ENCODE results near the gene DDX51. TPM values are rescaled to one million over a fixed set of nuclear protein-coding genes. Genes with fewer than 3 reads are reported as not detected.

Gene DDX51
- total RNA-seq, 1 donor from 2014 or later = 18.9 TPM

DNA sequence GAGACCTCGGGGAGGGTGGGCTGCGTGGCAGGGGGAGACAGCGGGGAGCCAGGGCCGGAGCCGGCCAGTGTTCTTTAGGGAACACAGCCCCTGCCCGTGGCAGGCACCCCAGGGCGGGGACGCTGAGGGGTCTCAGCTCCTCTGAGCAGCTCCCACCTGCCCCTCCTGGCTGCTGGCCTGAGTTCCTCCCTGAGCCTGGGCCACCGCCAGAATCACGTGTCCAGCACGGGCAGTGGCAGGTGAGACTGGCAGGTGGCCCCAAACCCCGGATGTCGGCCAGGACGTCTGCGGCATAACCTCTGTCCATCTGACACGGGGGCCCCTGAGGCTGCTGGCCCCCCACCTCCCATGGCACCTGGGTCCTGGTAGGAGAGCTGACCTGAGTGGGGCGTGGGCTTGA is 25.3 kb upstream of the DDX51 start:
- Histone ChIP-seq H3K27me3 (ENCODE audit: control insufficient read depth, insufficient read depth, low read length) (peaks cover 39% of the 10 kb centered on the region), H3K4me3 (ENCODE audit: low read depth, low read length) (no peak overlapping the region), H3K36me3 (ENCODE audit: control insufficient read depth, insufficient read depth, low read length) (no peaks in the 10 kb centered on the region)
- no peak for DNase-seq (ENCODE audit: low read depth)
- TF ChIP-seq, protein P1, sequence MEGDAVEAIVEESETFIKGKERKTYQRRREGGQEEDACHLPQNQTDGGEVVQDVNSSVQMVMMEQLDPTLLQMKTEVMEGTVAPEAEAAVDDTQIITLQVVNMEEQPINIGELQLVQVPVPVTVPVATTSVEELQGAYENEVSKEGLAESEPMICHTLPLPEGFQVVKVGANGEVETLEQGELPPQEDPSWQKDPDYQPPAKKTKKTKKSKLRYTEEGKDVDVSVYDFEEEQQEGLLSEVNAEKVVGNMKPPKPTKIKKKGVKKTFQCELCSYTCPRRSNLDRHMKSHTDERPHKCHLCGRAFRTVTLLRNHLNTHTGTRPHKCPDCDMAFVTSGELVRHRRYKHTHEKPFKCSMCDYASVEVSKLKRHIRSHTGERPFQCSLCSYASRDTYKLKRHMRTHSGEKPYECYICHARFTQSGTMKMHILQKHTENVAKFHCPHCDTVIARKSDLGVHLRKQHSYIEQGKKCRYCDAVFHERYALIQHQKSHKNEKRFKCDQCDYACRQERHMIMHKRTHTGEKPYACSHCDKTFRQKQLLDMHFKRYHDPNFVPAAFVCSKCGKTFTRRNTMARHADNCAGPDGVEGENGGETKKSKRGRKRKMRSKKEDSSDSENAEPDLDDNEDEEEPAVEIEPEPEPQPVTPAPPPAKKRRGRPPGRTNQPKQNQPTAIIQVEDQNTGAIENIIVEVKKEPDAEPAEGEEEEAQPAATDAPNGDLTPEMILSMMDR (IDR thresholded peaks at IDR 0.05; ENCODE audit: insufficient read depth, low read length, poor library complexity, severe bottlenecking) = no peak

DNA sequence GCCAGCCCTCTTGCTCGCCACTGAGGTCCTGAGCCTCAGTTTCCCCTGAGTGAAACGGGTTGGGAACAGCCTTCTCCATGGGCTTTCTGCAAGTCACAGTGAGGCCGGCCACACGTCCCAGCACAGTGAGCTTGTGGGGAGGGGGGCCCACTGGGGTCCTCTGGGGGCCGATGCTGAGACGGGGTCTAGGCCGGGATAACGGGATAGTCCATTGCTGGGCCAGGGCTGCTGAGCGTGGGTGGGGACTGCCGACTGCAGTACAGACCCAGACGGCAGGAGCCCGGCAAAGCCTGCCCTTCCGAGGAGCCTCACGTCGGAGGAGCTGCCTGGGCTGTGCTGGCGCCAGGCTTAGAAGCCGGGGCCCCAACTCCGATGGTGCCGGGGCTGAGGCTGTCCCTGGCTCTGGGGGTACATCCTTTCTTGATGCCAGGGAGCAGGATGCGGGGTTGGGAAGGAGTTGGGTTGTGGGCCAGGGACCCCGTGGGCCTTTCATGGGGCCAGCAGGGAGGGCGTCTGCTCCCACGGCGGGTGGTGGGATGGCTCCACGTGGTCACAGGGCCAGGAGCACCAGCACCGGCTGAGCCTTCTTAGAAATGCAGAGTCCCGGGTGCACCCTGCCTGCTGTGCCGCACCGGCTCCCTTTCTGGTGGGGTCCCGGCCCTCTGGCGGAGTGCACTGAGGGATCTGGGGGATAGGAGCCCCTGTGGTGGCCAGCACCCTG is 24.4 kb upstream of the DDX51 start:
- Histone ChIP-seq H3K27me3 (ENCODE audit: control insufficient read depth, insufficient read depth, low read length) (peaks cover 36% of the 10 kb centered on the region), H3K36me3 (ENCODE audit: control insufficient read depth, insufficient read depth, low read length) (no peaks in the 10 kb centered on the region)

DNA sequence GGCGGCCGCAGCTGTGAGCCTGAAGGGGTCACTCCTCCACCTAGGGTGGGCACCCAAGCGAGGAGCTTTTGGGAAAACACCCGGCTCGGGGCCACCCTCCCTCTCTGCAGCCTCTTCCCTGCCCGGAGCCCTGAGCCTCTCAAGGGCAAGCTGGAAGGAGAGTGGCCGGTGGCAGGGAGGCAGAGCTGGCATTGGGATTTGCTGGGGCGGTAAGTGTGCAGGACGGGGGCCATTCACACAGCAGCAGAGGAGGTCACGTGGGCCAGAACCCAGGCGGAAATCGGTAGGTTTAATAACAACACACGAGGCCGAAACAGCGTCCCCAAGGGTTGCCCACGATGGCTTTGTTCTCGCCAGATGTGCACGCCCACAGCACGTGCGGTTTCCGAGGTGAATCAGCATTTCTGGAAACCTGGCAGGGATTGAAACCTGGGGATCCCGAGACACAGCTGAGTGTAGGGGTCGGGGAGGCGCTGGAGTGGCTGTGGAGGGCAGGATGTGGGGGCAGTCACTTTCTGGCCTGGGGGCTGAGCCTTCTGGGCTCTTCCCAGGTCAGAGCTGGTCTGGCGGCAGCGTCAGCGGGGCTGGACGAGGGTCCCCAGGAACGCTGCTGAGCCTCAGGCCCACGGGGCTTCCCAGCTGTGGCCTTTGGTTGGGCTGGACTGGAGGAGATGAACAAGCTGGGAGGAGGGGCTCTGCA is 23.6 kb upstream of the DDX51 start:
- DNase-seq (ENCODE audit: low read depth) = no peak
- no peak overlapping the region for H3K4me3 ChIP-seq (ENCODE audit: low read depth, low read length)
- TF ChIP-seq, protein P1 (IDR thresholded peaks at IDR 0.05; ENCODE audit: insufficient read depth, low read length, poor library complexity, severe bottlenecking) = no peak
- H3K36me3 ChIP-seq (ENCODE audit: control insufficient read depth, insufficient read depth, low read length) = no peaks in the 10 kb centered on the region
- peaks cover 35% of the 10 kb centered on the region for H3K27me3 ChIP-seq (ENCODE audit: control insufficient read depth, insufficient read depth, low read length)

More for the DNA sequence above, 24.4 kb upstream of the DDX51 start:
- TF ChIP-seq, protein P1 (IDR thresholded peaks at IDR 0.05; ENCODE audit: insufficient read depth, low read length, poor library complexity, severe bottlenecking) = no peak
- no peak for DNase-seq (ENCODE audit: low read depth)
- H3K4me3 ChIP-seq (ENCODE audit: low read depth, low read length) = no peak overlapping the region

DNA sequence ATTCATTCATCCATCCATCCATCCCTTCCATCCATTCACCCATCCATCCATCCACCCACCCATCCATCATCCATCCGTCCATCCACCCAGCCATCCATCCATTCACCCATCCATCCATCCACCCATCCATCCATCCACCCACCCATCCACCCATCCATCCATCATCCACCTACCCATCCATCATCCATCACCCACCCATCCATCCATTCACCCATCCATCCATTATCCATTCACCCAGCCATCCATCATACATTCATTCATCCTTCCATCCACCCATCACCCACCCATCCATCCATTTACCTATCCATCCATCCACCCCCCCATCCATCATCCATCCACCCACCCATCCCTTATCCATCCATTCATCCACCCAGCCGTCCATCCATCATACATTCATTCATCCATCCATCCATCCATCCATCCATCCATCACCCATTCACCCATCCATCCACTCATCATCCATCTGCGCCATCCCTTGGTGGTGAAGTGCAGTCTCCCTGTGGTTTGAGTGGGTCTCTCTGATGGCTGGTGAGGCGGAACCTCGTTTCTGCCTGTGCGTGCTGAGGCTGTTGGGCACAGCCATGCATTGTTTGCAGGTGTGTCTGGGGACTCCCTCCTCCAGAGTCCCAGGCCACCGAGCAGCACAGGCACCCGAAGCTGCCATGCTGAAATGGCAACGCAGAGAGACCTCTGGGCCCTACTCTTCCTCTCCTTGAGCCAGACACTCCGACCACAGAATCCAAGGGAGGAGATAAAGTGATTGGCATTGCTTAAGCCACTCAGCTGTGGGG is 22.9 kb upstream of the DDX51 start:
- TF ChIP-seq, protein P1 (IDR thresholded peaks at IDR 0.05; ENCODE audit: insufficient read depth, low read length, poor library complexity, severe bottlenecking) = no peak
- DNase-seq (ENCODE audit: low read depth) = no peak
- H3K27me3 ChIP-seq (ENCODE audit: control insufficient read depth, insufficient read depth, low read length) = peaks cover 35% of the 10 kb centered on the region
- H3K36me3 ChIP-seq (ENCODE audit: control insufficient read depth, insufficient read depth, low read length) = no peaks in the 10 kb centered on the region
- no peak overlapping the region for H3K4me3 ChIP-seq (ENCODE audit: low read depth, low read length)

- no peak overlapping the region for H3K4me3 ChIP-seq (ENCODE audit: low read depth, low read length)
- H3K36me3 ChIP-seq (ENCODE audit: control insufficient read depth, insufficient read depth, low read length) = no peaks in the 10 kb centered on the region
- TF ChIP-seq, protein P1 (IDR thresholded peaks at IDR 0.05; ENCODE audit: insufficient read depth, low read length, poor library complexity, severe bottlenecking) = no peak
- DNase-seq (ENCODE audit: low read depth) = no peak
- H3K27me3 ChIP-seq (ENCODE audit: control insufficient read depth, insufficient read depth, low read length) = peaks cover 38% of the 10 kb centered on the region
Measured at GRCh38 chr12:132166093-132166492, 22.0 kb upstream of the DDX51 start.
